ENCODE measurements around the gene CPNE1.
A peak's percentile ranks its signal among the peaks of the same experiment; 100 is the strongest.
"Not testable (repeated sequence)": the region's sequence is repeated elsewhere in the genome, so short reads cannot be mapped to it uniquely, and the experiment has no call there.

The CPNE1 gene

GRCh38 chr20:35664466-35665206 lies at the start of gene CPNE1, which contains the start of gene RBM12:
CPNE1 (minus strand) TSS chr20:35664900; CDS start chr20:35632923, 31,977 bp downstream.
RBM12 (minus strand) TSS chr20:35664900; CDS start chr20:35655322, 9,578 bp downstream.
- DNase-seq = peak; percentile 93

- DNase-seq = no peak
These were observed 49.4 kb upstream of the CPNE1 start for GRCh38 chr20:35714127-35714526.

- DNase-seq = not testable (repeated sequence)
These were observed 48.4 kb upstream of the CPNE1 start for GRCh38 chr20:35713120-35713519.

- DNase-seq = no peak
These were observed 47.0 kb upstream of the CPNE1 start for GRCh38 chr20:35711588-35712209.

GRCh38 chr20:35710884-35711587 lies 46.3 kb upstream of the CPNE1 start:
- no peak for DNase-seq

- DNase-seq = no peak
These were observed 45.3 kb upstream of the CPNE1 start for GRCh38 chr20:35710039-35710438.

GRCh38 chr20:35709259-35709658 lies 44.6 kb upstream of the CPNE1 start:
- DNase-seq = no peak

GRCh38 chr20:35708502-35708901 lies 43.8 kb upstream of the CPNE1 start:
- no peak for DNase-seq

GRCh38 chr20:35706591-35707529 lies 42.2 kb upstream of the CPNE1 start:
- not testable (repeated sequence) for DNase-seq

GRCh38 chr20:35705894-35706293 lies 41.2 kb upstream of the CPNE1 start:
- not testable (repeated sequence) for DNase-seq

GRCh38 chr20:35704514-35705261 lies 40.0 kb upstream of the CPNE1 start:
- no peak for DNase-seq

- DNase-seq = no peak
These were observed 38.4 kb upstream of the CPNE1 start for GRCh38 chr20:35702824-35703695.

GRCh38 chr20:35702051-35702823 lies 37.5 kb upstream of the CPNE1 start:
- no peak for DNase-seq

- no peak for DNase-seq
These were observed 36.0 kb upstream of the CPNE1 start for GRCh38 chr20:35700625-35701148.

GRCh38 chr20:35699957-35700624 lies 35.4 kb upstream of the CPNE1 start:
- DNase-seq = no peak

GRCh38 chr20:35699127-35699956 lies 34.6 kb upstream of the CPNE1 start, which contains the start of the genes NFS1 and ROMO1:
NFS1 (minus strand) TSS chr20:35699352; CDS start chr20:35699288, 64 bp downstream.
ROMO1 (plus strand) TSS chr20:35699405; CDS start chr20:35699633, 228 bp downstream.
- DNase-seq = peak; percentile 87

GRCh38 chr20:35698298-35699126 lies 33.8 kb upstream of the CPNE1 start:
- DNase-seq = no peak

All from CD4-positive, alpha-beta T cell treated with Interferon gamma for 1 hour (primary cell).